ENCODE data around the gene LILRA5.

The LILRA5 gene

GRCh38 chr19:54352546-54352945 lies 39.6 kb upstream of the LILRA5 start:
- TF ChIP-seq CTCF (IDR thresholded peaks at IDR 0.05; ENCODE audit: low read depth, low read length): no peak
- H3K4me3 ChIP-seq (replicated peaks in 1 of 2; ENCODE audit: low read depth in 2 of 2, low read length in 2 of 2): no peak overlapping the region
- no peak for DNase-seq (ENCODE audit: low read depth in 2 of 2)

GRCh38 chr19:54352041-54352440 lies 39.1 kb upstream of the LILRA5 start:
- DNase-seq (ENCODE audit: low read depth in 2 of 2): no peak
- H3K4me3 ChIP-seq (replicated peaks in 1 of 2; ENCODE audit: low read depth in 2 of 2, low read length in 2 of 2): no peak overlapping the region
- TF ChIP-seq CTCF (IDR thresholded peaks at IDR 0.05; ENCODE audit: low read depth, low read length): no peak

- H3K4me3 ChIP-seq (replicated peaks in 1 of 2; ENCODE audit: low read depth in 2 of 2, low read length in 2 of 2): no peak overlapping the region
- DNase-seq (ENCODE audit: low read depth in 2 of 2): no peak
- no peak for TF ChIP-seq CTCF (IDR thresholded peaks at IDR 0.05; ENCODE audit: low read depth, low read length)
Measured at GRCh38 chr19:54351474-54351873, 38.5 kb upstream of the LILRA5 start.

GRCh38 chr19:54345938-54346386 lies 33.0 kb upstream of the LILRA5 start:
- H3K4me3 ChIP-seq (replicated peaks in 1 of 2; ENCODE audit: low read depth in 2 of 2, low read length in 2 of 2): no peak overlapping the region
- no peak for DNase-seq (ENCODE audit: low read depth in 2 of 2)
- no peak for TF ChIP-seq CTCF (IDR thresholded peaks at IDR 0.05; ENCODE audit: low read depth, low read length)

- no peak overlapping the region for H3K4me3 ChIP-seq (replicated peaks in 1 of 2; ENCODE audit: low read depth in 2 of 2, low read length in 2 of 2)
- no peak for TF ChIP-seq CTCF (IDR thresholded peaks at IDR 0.05; ENCODE audit: low read depth, low read length)
- DNase-seq (ENCODE audit: low read depth in 2 of 2): no peak
Measured at GRCh38 chr19:54343868-54344267, 30.9 kb upstream of the LILRA5 start.

- TF ChIP-seq CTCF (IDR thresholded peaks at IDR 0.05; ENCODE audit: low read depth, low read length): no peak
- H3K4me3 ChIP-seq (replicated peaks in 1 of 2; ENCODE audit: low read depth in 2 of 2, low read length in 2 of 2): no peak overlapping the region
- no peak for DNase-seq (ENCODE audit: low read depth in 2 of 2)
Measured at GRCh38 chr19:54341295-54341694, 28.3 kb upstream of the LILRA5 start.

GRCh38 chr19:54339646-54340358 lies 26.8 kb upstream of the LILRA5 start:
- no peak for TF ChIP-seq CTCF (IDR thresholded peaks at IDR 0.05; ENCODE audit: low read depth, low read length)
- no peak for DNase-seq (ENCODE audit: low read depth in 2 of 2)
- no peak overlapping the region for H3K4me3 ChIP-seq (replicated peaks in 1 of 2; ENCODE audit: low read depth in 2 of 2, low read length in 2 of 2)

Data from cardiac fibroblast (primary cell).